HUDEP-2 (cell line): ENCODE results near the gene NAV1.
A peak's percentile ranks its signal among the peaks of the same experiment; 100 is the strongest.

ENCODE experiments used
- DNase-seq, 76 experiments: peaks; one replicate each; lab custom pipeline; 2025; ENCODE audit not compliant: unreplicated experiment in 76 of 76; lab: John Stamatoyannopoulos, UW

NAV1 gene, protein sequence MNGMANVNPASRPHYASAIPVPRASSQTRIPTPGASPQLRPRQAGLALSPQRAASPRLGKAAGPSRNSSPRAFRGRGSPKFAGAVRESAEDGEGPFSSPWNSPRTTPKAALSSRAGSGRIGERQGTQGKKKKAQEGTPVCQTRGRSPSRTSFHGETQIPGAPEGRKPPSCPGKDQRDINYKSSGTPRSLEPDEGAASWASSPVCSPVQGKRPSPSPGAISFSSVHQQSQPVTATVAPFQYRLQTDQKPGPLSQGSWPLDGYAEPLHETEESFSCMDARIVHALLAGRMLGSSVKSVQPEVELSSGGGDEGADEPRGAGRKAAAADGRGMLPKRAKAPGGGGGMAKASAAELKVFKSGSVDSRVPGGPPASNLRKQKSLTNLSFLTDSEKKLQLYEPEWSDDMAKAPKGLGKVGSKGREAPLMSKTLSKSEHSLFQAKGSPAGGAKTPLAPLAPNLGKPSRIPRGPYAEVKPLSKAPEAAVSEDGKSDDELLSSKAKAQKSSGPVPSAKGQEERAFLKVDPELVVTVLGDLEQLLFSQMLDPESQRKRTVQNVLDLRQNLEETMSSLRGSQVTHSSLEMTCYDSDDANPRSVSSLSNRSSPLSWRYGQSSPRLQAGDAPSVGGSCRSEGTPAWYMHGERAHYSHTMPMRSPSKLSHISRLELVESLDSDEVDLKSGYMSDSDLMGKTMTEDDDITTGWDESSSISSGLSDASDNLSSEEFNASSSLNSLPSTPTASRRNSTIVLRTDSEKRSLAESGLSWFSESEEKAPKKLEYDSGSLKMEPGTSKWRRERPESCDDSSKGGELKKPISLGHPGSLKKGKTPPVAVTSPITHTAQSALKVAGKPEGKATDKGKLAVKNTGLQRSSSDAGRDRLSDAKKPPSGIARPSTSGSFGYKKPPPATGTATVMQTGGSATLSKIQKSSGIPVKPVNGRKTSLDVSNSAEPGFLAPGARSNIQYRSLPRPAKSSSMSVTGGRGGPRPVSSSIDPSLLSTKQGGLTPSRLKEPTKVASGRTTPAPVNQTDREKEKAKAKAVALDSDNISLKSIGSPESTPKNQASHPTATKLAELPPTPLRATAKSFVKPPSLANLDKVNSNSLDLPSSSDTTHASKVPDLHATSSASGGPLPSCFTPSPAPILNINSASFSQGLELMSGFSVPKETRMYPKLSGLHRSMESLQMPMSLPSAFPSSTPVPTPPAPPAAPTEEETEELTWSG (N-terminal part only)

DNA sequence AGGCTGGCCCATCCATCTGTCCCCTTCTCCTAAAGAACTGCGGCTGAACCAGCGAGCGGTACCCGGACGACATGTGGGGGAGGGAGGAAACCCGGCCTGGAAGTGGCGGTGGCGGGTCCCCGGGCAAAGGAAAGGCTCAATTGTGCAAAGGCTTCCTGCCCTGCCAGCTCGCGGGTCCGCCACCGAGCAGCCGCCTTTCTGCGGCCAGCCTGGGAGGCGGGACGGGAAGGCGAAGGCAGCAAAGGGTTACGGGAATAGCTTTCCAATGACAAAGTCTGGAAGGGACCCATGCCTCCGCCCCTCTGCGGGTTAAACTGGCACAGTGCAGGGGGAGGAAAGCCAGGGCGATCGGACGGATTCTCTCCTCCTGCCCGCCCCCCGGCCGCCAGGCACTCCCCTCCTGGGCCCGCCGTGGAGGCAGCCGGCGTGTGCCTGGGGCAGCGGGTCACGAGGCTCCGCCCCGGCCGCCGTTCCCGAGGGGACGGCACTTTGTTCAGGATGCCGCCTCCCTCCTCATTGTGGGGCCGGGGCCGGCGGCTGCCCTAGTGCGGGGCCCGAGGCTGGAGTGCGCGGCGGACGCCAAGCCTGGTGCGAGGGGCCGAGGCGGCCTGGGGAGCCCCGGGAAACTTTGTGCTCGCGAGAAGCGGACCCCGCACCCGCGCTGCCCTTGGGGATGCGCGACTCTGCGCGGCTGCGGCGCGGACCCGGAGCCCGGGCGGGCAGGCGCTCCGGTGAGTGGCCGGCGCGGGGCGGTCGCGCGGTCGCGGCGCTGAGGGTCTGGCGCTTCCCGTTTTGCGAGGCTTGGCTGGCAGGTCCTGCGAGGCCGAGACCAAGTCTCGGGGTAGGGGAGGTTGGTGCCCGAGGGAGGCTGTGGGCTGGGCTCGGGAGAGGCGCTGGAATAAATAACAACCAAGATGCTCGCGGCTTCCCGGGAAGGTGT lies at the start of gene NAV1:
NAV1 (plus strand) TSS at position 516 of the 940 bp plus-strand sequence. CDS start 83,758 bp downstream, outside the sequence.
- DNase-seq: no peak

DNA sequence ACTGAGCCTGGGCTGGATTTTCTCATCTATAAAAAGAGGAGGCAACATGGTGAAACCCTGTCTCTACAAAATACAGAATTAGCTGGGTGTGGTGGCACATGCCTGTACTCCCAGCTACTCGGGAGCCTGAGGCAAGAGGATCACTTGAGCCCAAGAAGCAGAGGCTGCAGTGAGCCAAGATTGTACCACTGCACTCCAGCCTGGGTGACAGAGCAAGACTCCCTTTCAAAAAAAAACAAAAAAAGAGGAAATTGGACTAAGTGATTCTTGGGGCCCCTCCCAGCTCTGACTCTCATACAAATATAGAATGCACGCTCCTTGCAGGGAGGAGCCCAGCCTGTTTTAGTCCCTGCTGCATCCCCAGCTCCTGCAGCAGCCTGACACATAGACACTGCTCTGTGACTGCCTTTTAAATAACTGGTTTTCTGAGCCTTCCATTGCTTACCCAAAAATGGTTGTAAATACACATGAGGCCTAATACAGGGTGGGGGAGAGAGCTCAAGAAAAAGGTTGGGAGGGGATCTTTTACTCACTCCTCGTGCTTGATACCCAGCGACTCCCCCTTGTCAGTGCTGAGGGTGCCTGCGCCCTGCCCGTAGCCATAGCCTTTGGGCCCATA lies 49.2 kb upstream of the NAV1 start:
- peak in 10 of 76 experiments; percentile 3 to 69 (median 30) for DNase-seq

GRCh38 chr1:201490708-201491131 lies 48.2 kb upstream of the NAV1 start:
- DNase-seq: no peak

DNA sequence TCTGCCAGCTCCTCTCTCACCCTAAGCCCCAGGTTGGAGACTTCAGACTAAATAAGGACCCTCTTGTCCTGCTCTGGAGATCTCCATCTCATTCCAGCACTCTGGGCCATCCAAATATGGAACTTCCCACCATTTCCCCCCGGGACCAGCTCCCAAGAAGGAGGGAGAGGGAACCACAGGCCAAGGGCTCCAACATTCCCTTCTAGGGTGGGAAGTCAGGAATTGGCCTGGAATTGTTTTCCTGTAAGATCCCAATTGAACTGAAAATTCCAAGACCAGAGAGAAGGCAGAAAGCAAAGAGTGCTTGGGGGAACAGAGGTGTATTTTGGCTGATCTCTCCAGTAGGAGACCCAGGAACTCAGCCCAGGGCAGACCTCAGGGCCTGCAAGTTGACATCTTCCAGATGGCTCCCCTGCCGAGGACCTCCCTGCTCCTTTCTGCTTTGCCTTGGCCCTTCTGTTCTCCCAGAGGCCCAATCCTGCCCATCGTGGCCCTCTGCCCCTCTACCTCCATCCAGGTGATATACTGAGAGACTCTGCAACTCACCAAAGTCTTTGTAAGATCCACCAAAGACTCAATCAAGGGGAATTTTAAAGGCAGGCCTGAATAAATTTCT lies 46.9 kb upstream of the NAV1 start:
- DNase-seq: no peak

GRCh38 chr1:201493026-201493656 lies 45.8 kb upstream of the NAV1 start:
- peak in 50 of 76 experiments; percentile 8 to 87 (median 44) for DNase-seq

GRCh38 chr1:201493757-201494617 lies 44.9 kb upstream of the NAV1 start:
- no peak for DNase-seq

DNA sequence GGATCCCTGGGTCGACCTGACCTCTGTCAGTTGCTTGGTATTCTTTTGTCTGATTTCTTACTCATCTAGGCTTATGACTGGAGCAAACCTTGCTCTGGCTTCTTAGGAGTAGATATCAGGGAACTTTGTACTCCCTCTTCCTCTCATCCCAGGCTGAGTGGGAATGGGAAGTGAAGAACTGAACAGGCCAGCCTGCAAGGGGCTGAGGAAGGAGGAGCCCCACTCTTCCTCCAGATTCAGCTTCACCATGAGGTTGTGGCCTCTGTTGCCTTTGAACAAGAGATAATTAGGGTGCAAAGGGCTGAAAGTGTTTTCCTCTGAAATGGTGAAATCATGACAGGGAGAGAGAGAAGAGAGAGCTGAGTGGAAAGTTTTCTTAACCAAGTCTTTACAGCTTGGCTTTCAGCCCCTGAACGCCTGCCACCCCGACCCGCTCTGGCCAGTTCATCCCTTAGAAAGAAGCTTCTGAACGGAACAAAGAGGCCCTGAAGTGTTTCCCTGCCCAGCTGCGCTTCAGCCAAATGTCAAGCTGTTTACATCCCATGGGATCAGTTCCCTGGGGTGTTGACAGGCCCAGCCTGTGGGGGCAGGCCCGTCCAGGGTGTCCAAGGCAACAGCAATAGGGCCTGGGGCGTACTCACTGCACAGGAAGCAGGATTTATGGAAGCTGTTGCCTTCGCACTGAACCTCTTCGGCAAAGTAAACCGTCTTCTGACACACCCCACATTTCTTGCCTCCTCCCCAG lies 43.2 kb upstream of the NAV1 start:
- DNase-seq: no peak

GRCh38 chr1:201496296-201496690 lies 42.6 kb upstream of the NAV1 start:
- DNase-seq: no peak

- DNase-seq: no peak
These were observed 40.9 kb upstream of the NAV1 start for GRCh38 chr1:201497935-201498509.

GRCh38 chr1:201498621-201499020 lies 40.3 kb upstream of the NAV1 start:
- DNase-seq: no peak

- no peak for DNase-seq
These were observed 39.7 kb upstream of the NAV1 start for GRCh38 chr1:201499191-201499590.

DNA sequence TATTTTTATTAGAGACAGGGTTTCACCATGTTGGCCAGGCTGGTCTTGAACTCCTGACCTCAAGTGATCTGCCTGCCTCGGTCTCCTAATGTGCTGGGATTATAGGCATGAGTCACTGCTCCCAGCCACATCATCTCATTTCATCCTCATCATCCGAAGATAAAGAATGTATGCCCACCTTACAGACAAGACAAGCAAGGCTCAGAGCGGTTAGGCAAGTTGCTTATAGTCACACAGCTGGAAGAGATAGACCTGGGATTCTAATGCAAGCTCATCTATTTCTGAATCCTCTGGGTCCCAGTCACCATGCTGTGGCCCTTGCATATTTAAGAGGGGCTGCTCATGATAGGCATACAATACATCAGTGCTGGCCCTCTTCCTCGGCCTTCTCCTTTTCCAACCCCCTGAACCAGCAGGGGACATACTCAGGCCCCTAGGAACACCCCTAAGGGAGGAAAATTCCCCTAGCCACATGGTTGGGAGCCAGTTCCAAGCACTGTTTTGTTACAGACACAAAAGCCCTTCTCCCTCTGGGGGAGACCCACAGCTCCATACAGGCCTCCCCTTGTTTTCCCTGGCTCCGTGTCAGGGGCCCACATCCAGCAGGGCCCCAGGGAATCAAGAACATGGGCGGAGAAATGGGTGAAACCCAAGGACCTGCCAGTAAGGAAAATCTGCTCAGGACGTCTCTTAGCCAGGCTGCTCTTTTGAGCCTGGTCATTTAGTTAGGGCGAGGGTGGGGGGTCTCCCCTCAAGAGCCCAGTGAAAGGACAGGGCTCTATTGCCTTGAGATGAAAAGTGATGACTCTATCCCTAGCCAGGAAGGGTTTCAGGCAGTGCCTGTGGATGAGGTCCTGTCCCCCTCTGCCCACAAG lies 38.9 kb upstream of the NAV1 start:
- no peak for DNase-seq

DNA sequence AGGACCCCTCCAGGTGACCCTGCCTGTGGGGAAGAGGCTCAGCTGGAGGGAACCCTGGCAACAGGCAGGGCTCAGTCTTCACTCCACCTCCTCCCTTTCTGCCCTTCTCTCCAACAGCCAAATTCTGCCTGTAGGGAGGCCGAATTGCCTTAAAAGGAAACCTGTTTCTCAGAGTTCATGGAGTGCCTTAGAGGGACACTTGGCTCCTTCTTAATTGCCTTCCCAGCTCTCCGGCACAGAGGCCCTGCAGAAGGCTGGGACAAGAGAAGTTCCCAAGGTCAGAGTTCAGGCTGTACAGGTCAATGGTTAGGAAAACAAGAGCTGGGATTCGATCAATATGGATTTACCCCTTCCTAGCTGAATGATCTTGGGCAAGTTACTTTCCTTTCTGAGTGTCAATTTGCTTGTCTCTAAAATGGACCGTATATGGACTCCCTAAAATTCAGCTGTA lies 38.2 kb upstream of the NAV1 start:
- DNase-seq: no peak

DNA sequence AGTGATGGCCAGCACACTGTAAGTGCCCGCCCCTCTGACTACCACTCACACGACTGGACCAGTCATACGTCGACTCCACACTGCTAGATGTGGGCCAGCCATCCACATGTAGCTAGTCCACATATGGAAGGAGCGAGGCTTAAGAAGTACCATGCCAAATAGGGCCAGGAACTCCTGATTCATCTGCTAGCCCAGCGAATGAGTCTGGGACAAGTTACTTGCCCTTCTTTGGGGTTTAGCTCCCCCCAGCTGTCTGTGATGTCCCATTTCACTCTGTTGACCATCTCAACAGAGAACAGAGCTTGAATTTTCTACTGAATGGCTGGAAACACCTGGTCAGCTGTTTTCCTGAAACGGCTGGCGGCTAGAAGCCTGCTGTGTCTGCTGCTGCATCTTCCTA lies 37.8 kb upstream of the NAV1 start:
- DNase-seq: no peak

DNA sequence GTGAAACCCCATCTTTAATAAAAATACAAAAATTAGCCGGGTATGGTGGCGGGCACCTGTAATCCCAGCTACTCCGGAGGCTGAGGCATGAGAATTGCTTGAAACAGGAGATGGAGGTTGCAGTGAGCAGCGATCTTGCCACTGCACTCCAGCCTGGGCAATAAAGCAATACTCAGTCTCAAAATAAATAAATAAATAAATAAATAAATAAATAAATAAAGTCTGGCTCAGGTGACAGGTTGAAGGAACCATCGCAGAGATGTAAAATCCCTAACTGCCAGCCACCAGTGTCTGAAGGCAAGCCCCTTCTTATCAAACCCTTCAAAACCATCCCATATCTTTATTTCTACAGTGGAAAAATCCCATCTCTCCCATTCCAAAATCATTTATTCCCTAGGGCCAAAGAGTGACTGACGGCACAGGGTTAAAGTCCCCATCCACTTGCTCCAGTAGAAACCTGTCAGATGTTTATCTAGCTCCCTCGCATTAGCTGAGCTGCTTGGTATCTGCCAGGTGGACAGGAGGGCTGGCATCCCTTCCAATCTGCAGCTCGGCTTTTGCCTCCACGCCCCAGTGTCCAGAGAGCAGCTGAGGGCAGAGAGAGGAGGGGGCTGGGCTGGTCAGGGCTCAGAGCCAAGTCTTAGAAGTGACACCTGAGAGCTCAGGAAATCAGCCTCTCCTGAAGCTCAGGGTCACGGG lies 37.0 kb upstream of the NAV1 start:
- DNase-seq: no peak
